Testis (tissue), 3 donors: ENCODE data around the gene SPATS2L. TPM values are rescaled to one million over a fixed set of nuclear protein-coding genes. Genes with fewer than 3 reads are reported as not detected.

Experiments used
- DNase-seq: peaks from one replicate; pipeline ENCODE4 v3.0.0-alpha.2; 2019
- H3K27ac ChIP-seq, 2 donors: fragments of 200-600 bp; sonication (generic); one replicate each; pipeline ENCODE4 v1.5.1; 2019
- H3K27me3 ChIP-seq: fragments of 200-600 bp; sonication (generic); one replicate; pipeline ENCODE4 v1.5.1; 2019
- H3K36me3 ChIP-seq: fragments of 200-600 bp; sonication (generic); one replicate; pipeline ENCODE4 v1.5.1; 2017; ENCODE audit warnings: low read depth; ENCODE audit errors: missing control alignments
- H3K4me1 ChIP-seq: fragments of 200-600 bp; sonication (generic); one replicate; pipeline ENCODE4 v1.5.1; 2019
- H3K4me3 ChIP-seq, 2 donors: fragments of 200-600 bp; sonication (generic); one replicate each; pipeline ENCODE4 v1.5.1; 2017 to 2019
- H3K9me3 ChIP-seq: fragments of 200-600 bp; sonication (generic); one replicate; pipeline ENCODE4 v1.5.1; 2017
- CTCF ChIP-seq, 3 experiments: fragments of 450-650 bp in 2 of 3; fragments of 200-600 bp in 1 of 3; sonication (generic) in 1 of 3; IDR thresholded peaks; one replicate each; pipeline ENCODE4 v1.5.1; 2016 to 2019; ENCODE audit warnings: antibody characterized with exemption in 3 of 3, mild to moderate bottlenecking in 2 of 3, moderate library complexity in 1 of 3
- POLR2A ChIP-seq: fragments of 450-650 bp; IDR thresholded peaks from one replicate; pipeline ENCODE4 v1.6.1; 2017; ENCODE audit warnings: antibody characterized with exemption, mild to moderate bottlenecking, moderate library complexity
- WGBS, 2 donors: methylation state at CpG; one replicate each; pipeline ENCODE4 v1.1.5; 2018; 5-methylcytosine and 5-hydroxymethylcytosine counted together
- intact Hi-C: fragments of 100-400 bp; cut with DNase I; formaldehyde crosslinking; loops from one replicate; pipeline ENCODE4 v1.15.1; 2023; ENCODE audit warnings: low total_unique reads
- polyA plus RNA-seq: library from polyadenylated mRNA; stranded (reverse); fragments of 350-450 nt; fragmentation: Illumina TruSeq; extraction: RNeasy Lipid Tissue Mini Kit (QIAGEN cat#74804); gene quantifications from one replicate; pipeline ENCODE4 v1.2.3, GENCODE V29; 2014; ENCODE audit warnings: low read depth, low replicate concordance; ENCODE audit not compliant: insufficient read depth
- total RNA-seq, 2 donors: library from RNA; depleted of rRNA; stranded (reverse); fragments of >200 nt; gene quantifications; one replicate each; pipeline ENCODE4 v1.2.3, GENCODE V29; 2016

SPATS2L gene
- total and polyA plus RNA-seq, 3 donors from 2014 or later: 49.7 to 67.6 (median 52.9) TPM

- TF ChIP-seq CTCF (IDR thresholded peaks at IDR 0.05): no peak
- TF ChIP-seq POLR2A: no peak
- H3K27me3 ChIP-seq: no peaks in the 10 kb centered on the region
- no peak overlapping the region for H3K27ac ChIP-seq
- WGBS, 2 donors: 88 to 89% methylated on average over 2 of the region's 2 CpGs
- H3K4me1 ChIP-seq: no peaks in the 10 kb centered on the region
- no peak overlapping the region for H3K4me3 ChIP-seq
- DNase-seq: no peak
- no peaks in the 10 kb centered on the region for H3K9me3 ChIP-seq
- intact Hi-C loops: no loop called here
- no peaks in the 10 kb centered on the region for H3K36me3 ChIP-seq
Observed at GRCh38 chr2:200396781-200397242, 90.3 kb downstream of the SPATS2L start.

GRCh38 chr2:200397785-200398184 lies 91.3 kb downstream of the SPATS2L start:
- TF ChIP-seq POLR2A (no peak), CTCF (IDR thresholded peaks at IDR 0.05) (no peak)
- H3K27me3 ChIP-seq: no peaks in the 10 kb centered on the region
- H3K9me3 ChIP-seq: no peaks in the 10 kb centered on the region
- 55 to 59% methylated on average over 4 of the region's 4 CpGs for WGBS, 2 donors
- no peak overlapping the region for H3K27ac ChIP-seq
- DNase-seq: no peak
- H3K4me3 ChIP-seq: no peak overlapping the region
- H3K36me3 ChIP-seq: no peaks in the 10 kb centered on the region
- H3K4me1 ChIP-seq: no peaks in the 10 kb centered on the region
- intact Hi-C loops: no loop called here

GRCh38 chr2:200399046-200399445 lies 92.6 kb downstream of the SPATS2L start:
- Histone ChIP-seq H3K27ac (no peak overlapping the region), H3K36me3 (no peaks in the 10 kb centered on the region), H3K9me3 (no peaks in the 10 kb centered on the region), H3K27me3 (no peaks in the 10 kb centered on the region), H3K4me3 (no peak overlapping the region), H3K4me1 (no peaks in the 10 kb centered on the region)
- TF ChIP-seq CTCF (IDR thresholded peaks at IDR 0.05) (no peak), POLR2A (no peak)
- DNase-seq: no peak
- intact Hi-C loops: no loop called here
- WGBS, 2 donors: 95 to 100% methylated on average over 1 of the region's 1 CpG

- intact Hi-C loops: no loop called here
- Histone ChIP-seq H3K27me3 (no peaks in the 10 kb centered on the region), H3K9me3 (no peaks in the 10 kb centered on the region), H3K36me3 (no peaks in the 10 kb centered on the region), H3K4me3 (no peak overlapping the region), H3K27ac (no peak overlapping the region), H3K4me1 (no peaks in the 10 kb centered on the region)
- TF ChIP-seq CTCF (IDR thresholded peaks at IDR 0.05): no peak
- WGBS, 2 donors: 93% methylated on average over 1 of the region's 1 CpG
- no peak for DNase-seq
Observed at GRCh38 chr2:200399636-200400035, 93.1 kb downstream of the SPATS2L start.

- Histone ChIP-seq H3K36me3 (no peaks in the 10 kb centered on the region), H3K27me3 (no peaks in the 10 kb centered on the region), H3K27ac (no peak overlapping the region), H3K4me3 (no peak overlapping the region), H3K9me3 (no peaks in the 10 kb centered on the region), H3K4me1 (peaks cover 14% of the 10 kb centered on the region)
- 83 to 84% methylated on average over 4 of the region's 4 CpGs for WGBS, 2 donors
- no peak for DNase-seq
- no peak for TF ChIP-seq POLR2A
- no peak for TF ChIP-seq CTCF (IDR thresholded peaks at IDR 0.05)
- intact Hi-C loops: no loop called here
Observed at GRCh38 chr2:200403814-200404213, 97.3 kb downstream of the SPATS2L start.
